ENCODE results near the gene CD200. TPM values are rescaled to one million over a fixed set of nuclear protein-coding genes. Genes with fewer than 3 reads are reported as not detected.
"Not testable (repeated sequence)": the region's sequence is repeated elsewhere in the genome, so short reads cannot be mapped to it uniquely, and the experiment has no call there.

CD200 gene
- total RNA-seq, 2 experiments from 2014 or later = 25.1 to 29.0 TPM

- POLR2A ChIA-PET = no interaction called here
- CTCF ChIA-PET = no interaction called here
These were observed 70.1 kb downstream of the CD200 start for GRCh38 chr3:112403103-112403502.

- POLR2A ChIA-PET = interaction anchor here (0.6 kb wide), 1 partner anchor 85 kb away, joined by 3 read pairs; no protein-coding TSS in a partner anchor
- CTCF ChIA-PET = not testable (repeated sequence)
These were observed 72.1 kb downstream of the CD200 start for GRCh38 chr3:112404924-112405549.

GRCh38 chr3:112405845-112406244 lies 72.9 kb downstream of the CD200 start:
- ChIA-PET CTCF (interaction anchor here (0.6 to 0.7 kb wide), 2 partner anchors 41 to 88 kb away, joined by 3 read pairs; no protein-coding TSS in a partner anchor), POLR2A (no interaction called here)

GRCh38 chr3:112407214-112407887 lies 74.4 kb downstream of the CD200 start:
- ChIA-PET POLR2A (no interaction called here), CTCF (no interaction called here)

GRCh38 chr3:112407888-112408702 lies 75.1 kb downstream of the CD200 start:
- POLR2A ChIA-PET = no interaction called here
- CTCF ChIA-PET = no interaction called here

- ChIA-PET POLR2A (no interaction called here), CTCF (no interaction called here)
These were observed 76.1 kb downstream of the CD200 start for GRCh38 chr3:112409041-112409440.

- CTCF ChIA-PET = no interaction called here
- POLR2A ChIA-PET = no interaction called here
These were observed 78.5 kb downstream of the CD200 start for GRCh38 chr3:112411425-112411824.

Other genes with a start within 250 kb of the CD200 start
- 1 to 10 TPM; 3.5 to 3.8 TPM for gene C3orf52, start 246.8 kb upstream of the CD200 start, total RNA-seq
- gene GCSAM, start 199.9 kb upstream of the CD200 start, total RNA-seq = 1 to 10 TPM; 3.0 to 4.3 TPM
- not detected for gene SLC9C1, start 38.9 kb upstream of the CD200 start, total RNA-seq
- 10 to 100 TPM; 14.4 to 15.6 TPM for gene BTLA, start 166.3 kb downstream of the CD200 start, total RNA-seq
- 10 to 100 TPM; 73.8 to 75.3 TPM for gene ATG3, start 228.8 kb downstream of the CD200 start, total RNA-seq
- 10 to 100 TPM; 17.9 to 19.8 TPM for gene SLC35A5, start 228.9 kb downstream of the CD200 start, total RNA-seq